HG02938 (cell line): ENCODE measurements around the gene TMEM266.

Experiments used
- ATAC-seq: cut with Tn5 transposase; IDR thresholded peaks from one replicate; pipeline ENCODE4 v1.9.1; 2021; ENCODE audit warnings: mild to moderate bottlenecking, moderate library complexity; ENCODE audit not compliant: unreplicated experiment

The TMEM266 gene

GRCh38 chr15:76199106-76200082, 139.6 kb downstream of the TMEM266 start:
- ATAC-seq, result no peak

DNA sequence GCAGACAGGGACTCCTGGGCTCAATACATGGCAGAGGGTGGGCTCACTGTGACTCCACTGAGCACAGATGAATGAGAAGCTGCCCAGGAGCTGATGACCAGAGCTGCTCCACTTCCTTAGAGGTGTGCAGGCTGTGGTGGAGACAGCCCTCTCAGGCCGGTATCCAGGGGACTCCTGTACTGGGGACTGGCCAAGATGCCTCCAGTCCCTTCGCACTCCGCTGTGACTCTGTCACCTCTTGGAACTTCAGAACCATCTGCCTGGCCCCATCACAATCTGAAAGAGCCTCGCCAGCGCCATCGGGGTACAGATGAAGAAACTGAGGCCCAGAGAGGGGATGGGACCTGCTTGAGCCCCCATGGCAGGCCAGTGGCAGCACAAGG, 140.3 kb downstream of the TMEM266 start:
- no peak for ATAC-seq

DNA sequence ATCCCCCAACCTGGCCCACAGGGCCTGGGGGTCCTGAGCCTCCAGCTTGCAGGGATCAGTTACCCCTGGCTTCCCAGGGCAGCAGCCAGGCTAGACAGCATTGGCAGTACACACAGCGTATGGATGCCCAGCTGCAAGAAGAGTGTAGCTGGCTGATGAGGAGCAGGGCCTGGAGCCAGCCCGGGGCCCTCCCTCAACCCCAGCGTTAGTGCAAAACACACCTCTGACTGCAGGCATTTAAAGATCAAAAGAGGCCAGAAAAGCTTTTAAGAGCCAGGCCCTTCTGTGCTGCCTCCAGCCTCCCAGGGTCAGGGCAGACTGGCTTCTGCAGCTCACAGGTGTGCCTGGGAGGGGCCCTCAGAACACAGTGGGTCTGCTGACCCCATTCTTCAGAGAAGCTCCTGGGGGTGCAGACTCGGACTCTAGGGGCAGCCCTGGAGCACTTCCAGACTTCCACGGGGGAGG, 140.9 kb downstream of the TMEM266 start:
- ATAC-seq, result no peak

GRCh38 chr15:76201536-76202255, 141.9 kb downstream of the TMEM266 start:
- no peak for ATAC-seq

DNA sequence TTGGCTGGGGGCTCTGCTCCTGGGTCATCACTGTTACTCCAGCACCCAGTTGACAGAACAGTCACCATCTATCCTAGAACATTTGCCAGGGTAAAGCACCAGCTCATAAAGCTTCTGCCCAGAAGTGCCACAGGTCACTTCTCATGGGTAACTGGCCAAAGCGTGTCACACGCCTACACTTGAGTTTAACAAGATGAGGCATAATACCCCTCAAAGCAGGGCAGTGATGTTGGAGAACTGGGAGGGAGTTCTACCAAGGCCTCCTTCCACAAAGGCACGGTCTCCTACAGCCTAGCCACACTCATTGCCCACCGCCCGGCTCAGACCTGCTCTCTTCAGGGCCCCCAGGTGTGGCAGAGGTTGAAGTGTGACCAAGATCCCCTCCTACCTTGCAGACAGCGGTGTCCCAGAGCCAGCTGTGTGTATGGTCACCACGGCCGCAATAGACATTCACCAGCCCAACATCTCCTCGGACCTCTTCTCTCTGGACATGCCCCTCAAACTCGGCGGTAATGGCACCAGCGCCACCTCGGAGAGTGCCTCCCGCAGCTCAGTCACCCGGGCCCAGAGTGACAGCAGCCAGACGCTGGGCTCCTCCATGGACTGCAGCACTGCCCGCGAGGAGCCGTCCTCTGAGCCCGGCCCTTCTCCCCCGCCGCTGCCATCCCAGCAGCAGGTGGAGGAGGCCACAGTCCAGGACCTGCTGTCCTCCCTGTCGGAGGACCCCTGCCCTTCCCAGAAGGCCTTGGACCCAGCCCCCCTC, 143.7 kb downstream of the TMEM266 start:
- ATAC-seq, result no peak

DNA sequence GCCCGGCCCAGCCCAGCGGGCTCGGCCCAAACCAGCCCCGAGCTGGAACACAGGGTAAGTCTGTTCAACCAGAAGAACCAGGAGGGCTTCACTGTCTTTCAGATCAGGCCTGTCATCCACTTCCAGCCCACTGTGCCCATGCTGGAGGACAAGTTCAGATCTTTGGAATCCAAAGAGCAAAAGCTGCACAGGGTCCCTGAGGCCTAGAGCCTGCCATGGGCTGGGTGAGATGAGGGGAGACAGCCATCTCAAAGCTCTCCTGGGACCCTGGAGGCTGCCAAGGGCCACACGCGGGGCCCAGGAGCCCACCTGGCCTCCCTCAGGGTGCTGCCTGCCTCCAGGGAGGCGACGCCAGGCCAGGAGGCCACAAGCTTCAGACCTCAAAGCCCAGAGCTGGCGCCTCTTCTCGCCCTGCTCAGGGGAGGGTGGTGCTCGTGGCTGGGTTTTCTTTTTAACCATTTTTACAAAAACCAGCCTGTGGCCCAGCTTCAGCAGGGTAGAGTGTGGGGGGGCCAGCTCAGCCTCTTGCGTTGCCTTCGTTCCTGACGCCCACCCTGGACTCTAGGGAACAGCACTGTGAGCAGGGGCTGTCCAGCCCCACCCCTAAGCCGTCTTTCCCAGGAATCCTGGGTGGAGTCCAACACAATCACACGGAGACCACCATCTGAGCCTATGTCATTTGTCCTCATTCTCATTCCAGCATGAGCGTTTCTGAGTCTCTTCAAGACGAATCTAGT, 144.5 kb downstream of the TMEM266 start:
- no peak for ATAC-seq

DNA sequence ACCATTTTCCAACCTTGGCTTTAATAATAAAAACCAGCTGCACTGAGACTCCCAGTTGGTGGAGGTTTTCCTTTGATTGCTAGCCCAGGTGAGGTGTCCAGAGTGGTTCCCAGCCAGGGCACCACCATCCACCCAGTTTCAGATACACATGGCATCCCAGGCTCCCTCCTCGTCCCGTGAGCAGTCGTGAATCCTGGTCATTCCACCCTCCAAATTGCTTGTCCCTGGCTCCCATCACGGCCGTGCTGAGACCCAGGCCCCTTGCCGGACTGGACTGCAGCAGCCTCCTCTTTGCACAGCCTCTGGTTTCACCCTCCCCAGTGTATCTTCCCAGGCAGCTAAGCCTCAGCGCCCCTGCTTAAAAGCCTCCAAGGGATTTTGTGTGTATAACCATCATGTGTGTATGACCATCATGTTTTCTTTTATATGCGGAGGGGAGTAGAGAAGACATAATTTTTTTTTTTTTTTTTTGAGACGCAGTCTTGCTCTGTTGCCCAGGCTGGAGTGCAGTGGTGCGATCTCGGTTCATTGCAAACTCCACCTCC, 145.2 kb downstream of the TMEM266 start:
- ATAC-seq, result no peak

GRCh38 chr15:76206325-76206976, 146.7 kb downstream of the TMEM266 start:
- ATAC-seq, result no peak

DNA sequence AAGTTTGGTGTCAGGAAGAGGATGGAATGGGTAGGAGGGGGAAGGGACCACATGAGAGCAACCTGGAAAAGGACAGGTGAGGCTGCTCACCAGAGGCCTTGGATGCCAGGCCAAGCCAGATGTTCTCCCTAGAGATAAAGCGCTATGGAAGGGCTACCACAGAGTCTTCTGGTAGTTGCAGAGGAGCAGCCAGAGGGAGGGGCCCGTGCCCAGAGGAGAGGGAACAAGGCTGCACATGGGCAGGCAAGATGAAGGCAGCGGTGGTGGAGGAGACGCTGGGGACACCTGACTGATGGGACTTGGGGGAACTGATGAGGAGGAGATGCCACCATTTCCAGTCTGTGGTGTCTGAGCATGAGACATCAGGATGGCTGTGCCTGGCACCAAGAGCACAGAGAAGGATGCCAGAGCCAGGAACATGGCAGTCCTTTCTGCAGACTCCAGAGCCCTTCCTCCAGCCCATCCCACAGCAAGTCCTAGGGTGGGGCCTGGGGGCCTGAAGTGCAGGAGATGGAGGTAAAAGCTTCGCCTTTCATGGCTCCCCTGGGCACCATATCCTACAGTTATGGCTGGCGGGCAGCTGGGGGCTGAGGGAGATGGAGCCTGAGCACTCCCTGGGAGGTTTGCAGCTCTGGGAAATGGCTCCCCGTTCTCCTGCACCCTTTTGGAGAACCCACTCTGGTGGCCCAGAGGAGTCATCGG, 148.4 kb downstream of the TMEM266 start:
- ATAC-seq, result no peak

- ATAC-seq, result no peak
Observed at GRCh38 chr15:76208786-76209424, 149.1 kb downstream of the TMEM266 start.

DNA sequence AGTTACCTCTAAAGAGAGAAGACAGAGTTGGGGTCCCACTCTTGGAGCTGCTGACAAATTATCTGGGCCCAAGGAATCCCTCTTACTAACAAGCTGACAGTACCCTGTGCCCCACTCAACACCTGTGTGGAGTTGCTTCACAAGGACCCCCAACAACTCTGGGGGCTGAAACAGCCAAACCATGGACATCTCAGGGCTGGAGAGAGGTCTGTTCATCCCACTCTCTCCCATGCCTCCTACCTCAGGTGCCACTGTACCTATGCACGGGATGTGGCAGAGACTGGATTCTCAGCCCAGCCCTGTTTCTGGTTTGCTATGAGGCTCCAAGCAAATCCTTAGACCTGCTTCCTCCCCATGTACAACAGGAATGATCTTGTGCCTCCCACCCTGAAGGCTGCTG, 149.7 kb downstream of the TMEM266 start:
- ATAC-seq, result no peak

GRCh38 chr15:76209942-76210341, 150.2 kb downstream of the TMEM266 start:
- ATAC-seq, result no peak

DNA sequence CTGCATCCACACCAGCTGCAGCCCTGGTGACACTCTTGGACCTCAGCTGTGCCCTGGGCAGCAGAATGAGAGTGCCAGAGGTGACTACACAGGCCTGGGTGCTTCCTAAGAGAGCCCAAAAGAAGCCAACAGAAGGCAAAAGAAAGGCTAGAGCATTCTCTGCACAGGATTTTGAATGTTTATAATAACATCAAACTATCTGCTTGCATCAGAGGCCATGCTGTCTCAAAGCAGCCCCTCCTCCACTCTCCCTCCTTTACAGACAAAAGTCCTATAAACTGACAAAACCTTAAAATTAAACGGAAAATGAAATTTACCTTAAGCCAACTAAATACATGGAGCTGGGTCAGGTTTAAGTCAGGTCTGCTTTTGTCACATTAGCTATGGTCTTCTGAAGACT, 155.8 kb downstream of the TMEM266 start:
- no peak for ATAC-seq

GRCh38 chr15:76217029-76217881, 157.5 kb downstream of the TMEM266 start:
- ATAC-seq, result no peak

DNA sequence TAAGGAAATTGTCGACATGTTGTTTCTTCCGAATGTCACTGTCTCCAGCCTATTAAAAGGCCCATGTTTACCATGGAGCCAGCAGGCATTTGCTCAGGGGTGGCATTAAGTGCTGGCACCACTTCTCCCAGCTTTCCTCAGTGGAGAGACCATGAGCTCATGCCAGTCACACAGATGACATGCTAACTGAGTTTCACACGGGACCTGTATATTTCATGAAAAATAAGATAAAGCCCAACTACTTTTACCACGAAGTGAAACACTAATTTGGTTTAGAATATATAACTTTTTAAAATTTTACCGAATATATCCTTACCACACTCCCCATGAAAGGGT, 158.1 kb downstream of the TMEM266 start:
- no peak for ATAC-seq

GRCh38 chr15:76221085-76221767, 161.4 kb downstream of the TMEM266 start:
- ATAC-seq, result no peak

DNA sequence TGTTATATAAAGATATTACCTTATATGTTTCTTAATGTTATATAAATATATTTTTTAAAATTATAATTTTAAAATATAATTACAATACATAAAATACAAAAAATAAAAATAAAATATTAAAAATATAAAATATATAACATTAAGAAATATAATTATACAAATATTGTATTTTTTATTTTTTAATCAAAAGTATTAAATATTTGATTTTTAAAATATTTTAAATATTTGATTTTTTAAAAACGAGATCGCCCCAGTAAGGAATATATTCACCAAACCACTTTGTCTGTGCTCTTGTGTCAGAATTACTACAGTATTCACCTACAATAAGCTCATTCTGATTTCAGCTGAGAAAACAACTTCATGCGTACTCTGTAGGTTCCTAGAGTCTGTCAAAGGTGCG, 162.4 kb downstream of the TMEM266 start:
- no peak for ATAC-seq
